Stimulated activated CD4-positive, alpha-beta T cell treated with anti-CD3 and anti-CD28 coated beads, Interleukin-2, amount 100 ng/mL, for 24 hours (primary cell): ENCODE measurements around the gene RIPPLY3.
"Not testable (repeated sequence)": the region's sequence is repeated elsewhere in the genome, so short reads cannot be mapped to it uniquely, and the experiment has no call there.

Source experiments
- DNase-seq, 2 donors: peaks; one replicate each; pipeline ENCODE4 v3.0.0-alpha.2; 2020

The RIPPLY3 gene

GRCh38 chr21:37026499-37026898, 20.0 kb downstream of the RIPPLY3 start:
- no peak for DNase-seq

- DNase-seq: no peak
Measured at GRCh38 chr21:37028570-37028969, 22.1 kb downstream of the RIPPLY3 start.

GRCh38 chr21:37030864-37031263, 24.4 kb downstream of the RIPPLY3 start:
- no peak for DNase-seq

GRCh38 chr21:37032293-37032692, 25.8 kb downstream of the RIPPLY3 start:
- DNase-seq: no peak

- DNase-seq: no peak
Measured at GRCh38 chr21:37032877-37033471, 26.5 kb downstream of the RIPPLY3 start.

- DNase-seq: not testable (repeated sequence)
Measured at GRCh38 chr21:37034394-37034793, 27.9 kb downstream of the RIPPLY3 start.

GRCh38 chr21:37036177-37036576, 29.7 kb downstream of the RIPPLY3 start:
- no peak for DNase-seq

GRCh38 chr21:37039411-37040075, 33.0 kb downstream of the RIPPLY3 start:
- DNase-seq: no peak

GRCh38 chr21:37040212-37040611, 33.7 kb downstream of the RIPPLY3 start:
- no peak for DNase-seq

- no peak for DNase-seq
Measured at GRCh38 chr21:37041706-37042271, 35.3 kb downstream of the RIPPLY3 start.

GRCh38 chr21:37043818-37044217, 37.3 kb downstream of the RIPPLY3 start:
- no peak for DNase-seq

- no peak for DNase-seq
Measured at GRCh38 chr21:37044643-37045042, 38.1 kb downstream of the RIPPLY3 start.

- DNase-seq: no peak
Measured at GRCh38 chr21:37045149-37045548, 38.6 kb downstream of the RIPPLY3 start.

GRCh38 chr21:37045556-37045955, 39.1 kb downstream of the RIPPLY3 start:
- no peak for DNase-seq

- DNase-seq: no peak
Measured at GRCh38 chr21:37047079-37047478, 40.6 kb downstream of the RIPPLY3 start.

- not testable (repeated sequence) for DNase-seq
Measured at GRCh38 chr21:37049741-37050140, 43.2 kb downstream of the RIPPLY3 start.

GRCh38 chr21:37055271-37055855, 48.9 kb downstream of the RIPPLY3 start:
- DNase-seq: no peak

- DNase-seq: no peak
Measured at GRCh38 chr21:37057614-37058013, 51.1 kb downstream of the RIPPLY3 start.

GRCh38 chr21:37058261-37058660, 51.8 kb downstream of the RIPPLY3 start:
- no peak for DNase-seq

GRCh38 chr21:37059181-37059580, 52.7 kb downstream of the RIPPLY3 start:
- no peak for DNase-seq

- no peak for DNase-seq
Measured at GRCh38 chr21:37060296-37060695, 53.8 kb downstream of the RIPPLY3 start.

GRCh38 chr21:37061926-37062592, 55.6 kb downstream of the RIPPLY3 start:
- DNase-seq: no peak

- no peak for DNase-seq
Measured at GRCh38 chr21:37062593-37062935, 56.1 kb downstream of the RIPPLY3 start.

- no peak for DNase-seq
Measured at GRCh38 chr21:37063433-37063832, 56.9 kb downstream of the RIPPLY3 start.
